Small intestine (tissue), 7 donors: ENCODE data around the gene URB2. TPM values are rescaled to one million over a fixed set of nuclear protein-coding genes. Genes with fewer than 3 reads are reported as not detected.

Source experiments
- DNase-seq, 2 donors: peaks; one replicate each; pipeline versions ENCODE4 v3.0.0 to v3.0.0-alpha.2; 2013
- FAIRE-seq: peaks from 2 replicates; lab custom pipeline; 2012; peaks lifted over from hg19 to GRCh38; lab: Jason Lieb, UNC
- H3K27ac ChIP-seq, 3 donors: one replicate each; pipeline ENCODE4 v1.5.1; 2013; ENCODE audit warnings: low read length in 2 of 3, mild to moderate bottlenecking in 2 of 3, control low read depth in 1 of 3, inconsistent platforms in 1 of 3, low read depth in 1 of 3, moderate library complexity in 1 of 3
- H3K27me3 ChIP-seq, 3 donors: one replicate each; pipeline ENCODE4 v1.6.1; 2013; ENCODE audit warnings: low read length in 3 of 3, inconsistent platforms in 1 of 3; ENCODE audit not compliant: control insufficient read depth in 3 of 3, insufficient read depth in 3 of 3
- H3K36me3 ChIP-seq, 3 donors: one replicate each; pipeline ENCODE4 v1.6.1; 2013; ENCODE audit warnings: low read length in 3 of 3, inconsistent platforms in 1 of 3, low read depth in 1 of 3, mild to moderate bottlenecking in 1 of 3, moderate library complexity in 1 of 3; ENCODE audit not compliant: control insufficient read depth in 3 of 3, insufficient read depth in 2 of 3
- H3K4me1 ChIP-seq, 3 donors: one replicate each; pipeline ENCODE4 v1.6.1; 2013; ENCODE audit warnings: low read length in 2 of 3, inconsistent platforms in 1 of 3, low read depth in 1 of 3, mild to moderate bottlenecking in 1 of 3, moderate library complexity in 1 of 3; ENCODE audit not compliant: control insufficient read depth in 3 of 3, insufficient read depth in 2 of 3
- H3K4me3 ChIP-seq, 3 donors: one replicate each; pipeline ENCODE4 v1.5.1; 2013; ENCODE audit warnings: low read length in 3 of 3, control low read depth in 1 of 3, inconsistent platforms in 1 of 3, low read depth in 1 of 3, mild to moderate bottlenecking in 1 of 3, moderate library complexity in 1 of 3
- H3K9me3 ChIP-seq, 2 donors: one replicate each; pipeline ENCODE4 v1.6.1; 2013; ENCODE audit warnings: low read depth in 1 of 2, low read length in 1 of 2; ENCODE audit not compliant: control insufficient read depth in 2 of 2, insufficient read depth in 1 of 2
- WGBS, 3 donors: extraction: QIAGEN DNeasy Blood & Tissue Kit; methylation state at CpG; one replicate each; pipeline ENCODE4 v1.1.7; 2013; 5-methylcytosine and 5-hydroxymethylcytosine counted together
- polyA plus RNA-seq, 4 donors: library from polyadenylated mRNA; stranded (reverse) in 3 of 4; unstranded in 1 of 4; fragments of 200-250 nt in 3 of 4; fragments of 120-200 nt in 1 of 4; gene quantifications; one replicate each; pipeline versions ENCODE4 v1.2.1 to v1.2.3, GENCODE V29; 2013
- donor health status: healthy with polysubstance abuse.
- donor health status: control.
- donor health status: control.
- donor health status: Bipolar disorder and iron deficiency.
- donor health status: healthy.

Gene URB2
- polyA plus RNA-seq, 4 donors: 0.54 to 5.7 (median 2.9) TPM

GRCh38 chr1:229674042-229674441 is 48.0 kb downstream of the URB2 start:
- Histone ChIP-seq H3K4me3 (no peak overlapping the region), H3K27me3 (no peaks in the 10 kb centered on the region), H3K27ac (no peak overlapping the region), H3K36me3 (no peaks in the 10 kb centered on the region), H3K4me1 (no peaks in the 10 kb centered on the region), H3K9me3 (no peaks in the 10 kb centered on the region)
- FAIRE-seq (no peak), DNase-seq (no peak)
- 62 to 76% (median 72%) methylated on average over 5 of the region's 5 CpGs for WGBS, 3 donors

GRCh38 chr1:229675396-229675795 is 49.3 kb downstream of the URB2 start:
- no peaks in the 10 kb centered on the region for H3K4me1 ChIP-seq
- H3K9me3 ChIP-seq: no peaks in the 10 kb centered on the region
- H3K27ac ChIP-seq: no peak overlapping the region
- no peaks in the 10 kb centered on the region for H3K27me3 ChIP-seq
- DNase-seq: no peak
- H3K36me3 ChIP-seq: no peaks in the 10 kb centered on the region
- no peak for FAIRE-seq
- no peak overlapping the region for H3K4me3 ChIP-seq

GRCh38 chr1:229685149-229685548 is 59.1 kb downstream of the URB2 start:
- no peak for FAIRE-seq
- Histone ChIP-seq H3K4me1 (no peaks in the 10 kb centered on the region), H3K36me3 (no peaks in the 10 kb centered on the region), H3K27ac (no peak overlapping the region), H3K9me3 (peaks cover 0 to 3% of the 10 kb centered on the region in 2 donors), H3K27me3 (no peaks in the 10 kb centered on the region), H3K4me3 (no peak overlapping the region)
- no peak for DNase-seq
- WGBS, 3 donors: 88 to 94% (median 92%) methylated on average over 2 of the region's 2 CpGs

- no peaks in the 10 kb centered on the region for H3K27me3 ChIP-seq
- H3K27ac ChIP-seq: no peak overlapping the region
- H3K9me3 ChIP-seq: peaks cover 0 to 3% of the 10 kb centered on the region in 2 donors
- H3K4me3 ChIP-seq: no peak overlapping the region
- DNase-seq: peak in 1 of 2 donors; percentile 36
- H3K4me1 ChIP-seq: peaks cover 0 to 2% (median 0%) of the 10 kb centered on the region in 3 donors
- FAIRE-seq: no peak
- 85 to 93% (median 89%) methylated on average over 4 of the region's 4 CpGs for WGBS, 3 donors
- no peaks in the 10 kb centered on the region for H3K36me3 ChIP-seq
These were observed 63.2 kb downstream of the URB2 start for GRCh38 chr1:229689273-229689672.

GRCh38 chr1:229689904-229690303 is 63.9 kb downstream of the URB2 start:
- no peak for FAIRE-seq
- 67 to 89% (median 84%) methylated on average over 7 of the region's 7 CpGs for WGBS, 3 donors

GRCh38 chr1:229690662-229691061 is 64.6 kb downstream of the URB2 start:
- H3K27ac ChIP-seq: no peak overlapping the region

More at GRCh38 chr1:229689904-229690303, 63.9 kb downstream of the URB2 start:
- Histone ChIP-seq H3K9me3 (peaks cover 0 to 2% of the 10 kb centered on the region in 2 donors), H3K4me3 (no peak overlapping the region), H3K36me3 (no peaks in the 10 kb centered on the region), H3K27ac (no peak overlapping the region), H3K27me3 (no peaks in the 10 kb centered on the region), H3K4me1 (peaks cover 0 to 2% (median 0%) of the 10 kb centered on the region in 3 donors)
- DNase-seq: no peak

GRCh38 chr1:229691362-229691761 is 65.3 kb downstream of the URB2 start:
- no peak overlapping the region for H3K4me3 ChIP-seq
- H3K9me3 ChIP-seq: no peaks in the 10 kb centered on the region
- H3K27ac ChIP-seq: peak overlapping the region in 1 of 3 donors; percentile 11
- 79 to 83% (median 82%) methylated on average over 6 of the region's 6 CpGs for WGBS, 3 donors
- H3K4me1 ChIP-seq: peaks cover 0 to 2% (median 0%) of the 10 kb centered on the region in 3 donors
- no peaks in the 10 kb centered on the region for H3K27me3 ChIP-seq
- peak in 1 of 2 donors; percentile 55 for DNase-seq
- FAIRE-seq: no peak
- H3K36me3 ChIP-seq: no peaks in the 10 kb centered on the region

More at GRCh38 chr1:229690662-229691061, 64.6 kb downstream of the URB2 start:
- DNase-seq (no peak), FAIRE-seq (no peak)
- no peaks in the 10 kb centered on the region for H3K27me3 ChIP-seq
- H3K4me3 ChIP-seq: no peak overlapping the region
- peaks cover 0 to 2% (median 0%) of the 10 kb centered on the region in 3 donors for H3K4me1 ChIP-seq
- whole genome bisulfite sequencing, 3 donors: 55 to 77% (median 64%) methylated on average over 1 of the region's 1 CpG
- no peaks in the 10 kb centered on the region for H3K9me3 ChIP-seq
- H3K36me3 ChIP-seq: no peaks in the 10 kb centered on the region

- peak overlapping the region in 1 of 3 donors; percentile 56 for H3K27ac ChIP-seq
- peaks cover 0 to 2% (median 0%) of the 10 kb centered on the region in 3 donors for H3K4me1 ChIP-seq
- WGBS, 3 donors: 66 to 81% (median 75%) methylated on average over 10 of the region's 10 CpGs
- no peaks in the 10 kb centered on the region for H3K9me3 ChIP-seq
- H3K27me3 ChIP-seq: no peaks in the 10 kb centered on the region
- DNase-seq (no peak), FAIRE-seq (no peak)
- H3K36me3 ChIP-seq: no peaks in the 10 kb centered on the region
- no peak overlapping the region for H3K4me3 ChIP-seq
These were observed 67.3 kb downstream of the URB2 start for GRCh38 chr1:229693129-229693900.
